NCI-H1048 (cell line): Measurements from ENCODE around the gene SIX2.

Source experiments
- DNase-seq: peaks from one replicate; lab custom pipeline; 2025; lab: John Stamatoyannopoulos, UW

SIX2 gene

DNA sequence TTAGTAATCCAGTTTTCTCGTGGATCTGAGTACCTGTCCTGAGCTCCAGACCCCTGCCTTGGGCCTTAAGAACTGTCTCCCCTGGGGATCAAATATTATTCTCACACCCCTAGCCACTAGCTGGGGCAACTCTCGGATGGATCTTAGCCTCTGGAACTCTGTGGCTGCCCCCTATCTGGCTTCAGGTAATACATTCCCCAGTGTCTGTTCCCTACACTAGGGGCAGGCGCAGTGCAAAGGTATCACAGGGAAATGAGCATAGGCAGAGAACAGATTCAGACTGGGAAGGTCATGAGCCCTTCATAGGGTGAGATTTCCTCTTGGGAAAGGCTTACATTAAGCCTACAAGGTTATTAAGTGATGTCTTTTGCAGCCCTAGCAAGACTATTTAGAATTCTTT lies 11.2 kb upstream of the SIX2 start:
- no peak for DNase-seq

DNA sequence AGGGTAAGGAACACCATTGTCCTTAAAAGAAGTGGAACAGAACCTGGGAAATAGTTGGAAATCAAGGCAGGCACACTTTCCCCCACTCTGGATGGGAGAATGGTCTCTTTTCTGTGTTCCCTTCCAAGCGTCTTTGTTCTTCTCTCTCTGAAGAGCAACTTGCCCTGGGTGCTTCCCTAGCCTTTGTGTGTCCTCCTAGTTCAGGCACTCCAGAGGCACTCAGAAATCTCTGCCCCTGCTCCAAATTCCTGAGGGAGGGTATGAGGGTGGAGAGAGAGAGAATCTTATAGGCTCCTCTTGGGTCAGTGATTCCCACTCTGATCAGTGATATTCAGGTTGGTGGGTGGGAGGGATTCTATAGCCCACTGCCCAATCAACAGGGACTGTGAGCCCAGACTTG lies 8.8 kb upstream of the SIX2 start:
- DNase-seq: no peak

DNA sequence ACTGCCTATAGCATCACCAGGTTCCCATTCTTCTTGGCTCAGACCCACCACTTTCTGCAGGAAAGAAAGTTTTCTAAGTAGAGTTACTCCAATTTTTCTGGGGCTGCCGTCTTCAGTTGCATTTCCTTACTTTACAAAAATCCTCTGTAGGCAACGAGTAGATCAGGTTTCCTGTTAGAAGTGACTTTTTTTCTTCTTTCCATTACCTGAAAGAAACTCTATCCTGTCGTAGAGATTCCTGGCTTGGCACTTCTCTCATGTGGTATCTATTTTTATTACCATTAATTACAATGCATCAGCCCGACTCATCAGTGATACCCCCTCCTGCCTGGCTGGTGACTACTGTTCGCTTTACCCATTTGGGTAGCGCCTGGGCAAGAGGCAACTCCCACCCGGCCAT lies 5.6 kb upstream of the SIX2 start:
- DNase-seq: no peak

DNA sequence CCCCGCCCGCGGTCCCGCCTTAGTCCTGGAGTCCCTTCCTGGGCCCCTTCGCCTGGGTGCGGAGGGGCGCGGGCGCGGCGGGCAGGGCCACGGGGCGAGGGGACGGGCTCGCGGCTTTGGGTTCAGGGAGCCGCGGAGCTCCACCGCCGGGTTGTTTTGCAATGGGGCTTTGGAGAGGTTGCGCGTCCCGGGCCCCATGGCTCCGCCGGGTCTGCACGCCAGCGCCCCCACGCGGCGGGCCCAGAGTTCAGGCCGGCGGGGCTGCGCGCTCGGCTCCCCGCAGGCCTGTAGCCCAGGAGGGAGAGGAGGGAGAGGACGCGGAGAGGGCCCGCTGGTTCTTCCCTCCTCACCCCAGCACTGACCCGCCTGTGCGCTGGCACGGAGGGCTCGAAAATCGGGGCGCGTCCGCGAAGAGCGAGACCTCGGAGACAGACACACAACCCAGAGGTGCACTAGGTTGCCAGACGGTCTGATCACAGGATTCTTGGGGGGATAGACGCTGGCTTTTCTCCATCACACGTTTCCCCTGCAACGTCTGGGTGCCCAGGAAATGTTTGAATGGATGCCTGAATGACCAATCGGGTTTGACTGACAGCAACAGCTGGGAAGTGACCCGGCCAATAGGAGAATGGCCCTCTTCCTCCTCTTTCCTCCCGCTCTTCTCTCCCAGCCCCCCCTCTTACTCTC lies 4.9 kb upstream of the SIX2 start:
- DNase-seq: peak; percentile 40

DNA sequence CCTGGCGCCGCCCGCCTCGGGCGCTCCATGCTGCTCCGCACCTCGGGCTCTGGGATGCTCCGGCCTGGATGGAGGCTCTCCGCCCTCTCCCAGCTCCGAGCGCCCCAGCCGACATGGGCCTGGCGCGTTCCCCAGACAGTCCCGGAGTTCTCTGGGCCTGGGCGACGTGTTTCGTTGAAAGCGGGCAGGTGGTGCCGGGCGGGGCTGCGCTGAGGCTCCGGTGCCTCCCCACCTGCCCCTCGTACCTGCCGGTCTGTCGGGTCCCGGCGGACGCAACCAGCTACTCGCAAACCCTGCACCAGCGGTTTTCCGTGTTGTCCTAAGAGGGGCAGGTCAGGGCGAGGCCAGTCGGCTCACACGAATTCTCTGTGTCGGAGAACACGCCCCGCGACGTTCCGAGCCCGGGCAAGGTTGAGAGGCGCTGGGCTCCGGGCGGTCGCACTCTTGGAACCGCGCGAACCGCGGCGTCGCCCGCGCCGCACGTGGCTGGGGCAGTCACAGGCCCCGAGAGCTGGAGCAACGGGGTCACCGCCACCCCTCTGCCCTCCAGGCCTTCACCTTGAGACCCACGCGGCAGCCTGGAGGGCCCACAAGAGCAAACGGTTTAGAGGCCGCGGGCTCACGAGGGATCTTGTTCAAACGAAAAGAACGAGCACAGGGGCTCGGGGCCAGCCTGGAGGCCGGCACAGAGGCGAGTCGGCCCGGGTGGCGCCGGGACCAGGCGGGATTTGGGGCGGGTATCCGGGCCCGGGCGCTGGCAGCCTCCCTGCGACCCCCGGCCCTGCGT lies 4.2 kb upstream of the SIX2 start:
- no peak for DNase-seq

DNA sequence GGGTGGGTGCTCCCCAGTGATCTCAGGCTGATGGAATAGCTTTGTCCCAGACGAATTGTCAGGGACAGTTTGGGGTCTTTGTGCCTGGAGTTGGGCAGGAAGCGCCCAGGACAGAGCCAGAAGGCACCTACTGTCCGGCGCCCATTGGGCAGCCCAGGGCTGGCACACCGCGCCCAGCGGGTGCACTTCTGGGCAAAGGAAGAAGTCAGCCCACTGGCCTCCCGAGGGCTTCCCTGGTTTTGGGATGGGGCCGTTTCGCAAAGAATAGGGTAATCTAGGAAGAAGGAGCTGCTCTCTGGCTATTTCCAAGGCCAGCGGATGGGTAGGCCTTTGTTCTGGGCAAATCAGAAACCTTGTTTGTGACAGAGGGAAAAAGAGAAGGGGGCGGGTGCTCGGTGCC lies 3.5 kb upstream of the SIX2 start:
- DNase-seq: no peak

GRCh38 chr2:45011621-45012602 lies 2.7 kb upstream of the SIX2 start:
- no peak for DNase-seq

DNA sequence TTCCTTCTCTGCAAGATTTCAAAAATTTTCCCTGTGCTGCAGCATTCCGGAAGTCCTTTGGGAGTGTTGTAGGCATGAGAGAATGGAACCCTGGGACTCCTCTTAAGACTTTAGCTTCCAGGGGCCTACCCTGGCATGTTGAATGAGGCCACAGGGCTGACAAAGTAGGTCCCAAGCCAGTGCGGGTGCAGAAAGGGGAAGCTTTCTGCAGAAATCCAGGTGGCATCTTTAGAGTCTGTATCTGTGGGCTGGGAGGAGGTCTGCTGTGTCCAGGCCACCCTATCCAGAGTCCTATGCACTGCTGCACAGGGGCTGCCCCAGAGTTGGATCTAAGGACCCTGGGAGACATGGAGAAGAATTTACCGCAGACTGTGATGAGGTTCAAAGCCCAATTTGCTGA lies 1.9 kb upstream of the SIX2 start:
- DNase-seq: no peak

DNA sequence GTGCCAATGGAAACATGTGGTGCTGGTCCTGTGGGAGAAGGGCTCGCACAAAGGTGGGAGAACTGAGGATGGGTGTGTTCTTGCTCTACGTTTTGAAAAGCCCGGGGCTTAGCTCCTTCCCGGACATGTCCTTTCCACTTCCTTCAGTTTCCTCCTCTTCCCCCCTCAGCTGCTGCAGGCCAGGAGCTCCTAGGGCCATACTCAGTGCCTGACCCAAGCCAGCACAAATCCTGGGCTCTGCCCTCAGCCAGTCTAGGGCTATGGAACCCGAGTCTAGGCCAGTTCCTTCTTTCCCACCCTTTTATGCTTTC lies 1.4 kb upstream of the SIX2 start:
- no peak for DNase-seq

GRCh38 chr2:45009928-45010701 lies 863 bp upstream of the SIX2 start:
- no peak for DNase-seq

DNA sequence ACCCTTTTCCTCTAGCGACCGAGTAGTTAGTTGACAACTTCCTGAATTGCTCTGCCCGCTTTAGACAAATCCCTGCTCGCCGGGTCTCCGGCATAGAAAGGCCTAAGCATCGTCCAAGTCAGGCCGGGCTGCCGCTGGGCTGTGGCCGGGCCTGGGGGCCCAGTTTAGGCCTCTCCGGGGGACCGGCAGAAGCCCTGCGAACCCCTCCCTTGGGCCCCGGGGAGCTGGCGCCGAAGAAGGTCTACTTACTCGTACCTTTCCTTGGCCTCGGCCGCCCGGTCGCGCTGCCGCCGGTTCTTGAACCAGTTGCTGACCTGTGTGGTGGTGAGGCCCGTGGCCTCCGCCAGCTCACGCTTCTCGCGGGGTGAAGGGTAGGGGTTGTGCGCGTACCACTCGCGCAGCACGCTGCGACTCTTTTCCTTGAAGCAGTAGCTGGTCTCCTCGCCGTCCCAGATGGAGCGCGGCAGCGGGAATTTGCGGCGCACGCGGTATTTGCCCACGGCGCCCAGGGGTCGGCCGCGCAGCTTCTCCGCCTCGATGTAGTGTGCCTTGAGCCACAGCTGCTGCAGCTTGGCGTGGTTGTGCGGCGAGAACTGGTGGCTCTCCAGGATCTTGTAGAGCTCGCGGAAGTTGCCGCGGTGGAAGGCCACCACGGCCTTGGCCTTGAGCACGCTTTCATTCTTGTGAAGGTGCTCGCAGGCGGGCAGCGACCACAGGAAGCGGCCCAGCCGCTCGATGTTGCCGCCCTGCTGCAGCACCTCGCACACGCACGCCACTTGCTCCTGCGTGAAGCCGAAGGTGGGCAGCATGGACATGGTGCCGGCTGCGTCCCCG lies 739 bp downstream of the SIX2 start:
- DNase-seq: peak; percentile 13

DNA sequence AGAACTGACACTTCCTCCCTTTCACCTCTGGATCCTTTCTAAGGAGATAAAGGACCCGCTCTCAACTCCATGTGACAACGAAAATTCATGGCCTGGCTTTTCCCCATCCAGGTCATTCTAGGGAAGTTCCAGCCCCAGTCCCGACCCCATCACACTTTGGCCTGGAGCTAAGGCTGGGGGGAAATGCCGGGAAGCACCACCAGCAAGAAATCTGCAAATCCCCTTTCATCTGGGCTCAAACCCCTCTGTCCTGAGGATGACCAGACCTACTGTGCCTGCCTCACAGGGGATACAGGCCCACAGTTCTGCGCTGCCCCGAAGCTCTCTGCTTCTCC lies 1.3 kb downstream of the SIX2 start:
- DNase-seq: no peak

DNA sequence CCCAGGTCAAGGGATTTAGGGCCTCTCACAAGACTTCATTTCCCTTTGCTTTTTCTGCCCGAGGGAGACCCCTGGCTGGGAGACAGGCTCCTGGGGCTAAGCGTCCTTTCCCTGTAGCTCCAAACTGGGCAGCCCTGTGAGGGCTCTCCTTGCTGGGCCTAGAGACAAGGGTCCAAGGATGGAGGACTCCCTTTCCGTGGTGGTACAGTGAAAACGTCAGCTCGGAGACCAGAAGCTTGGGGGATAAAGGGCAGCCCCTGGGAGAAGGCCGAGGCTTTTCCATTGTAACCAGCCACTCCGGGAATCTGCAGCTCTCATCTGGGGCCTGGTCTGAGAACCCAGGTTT lies 2.3 kb downstream of the SIX2 start:
- DNase-seq: no peak

DNA sequence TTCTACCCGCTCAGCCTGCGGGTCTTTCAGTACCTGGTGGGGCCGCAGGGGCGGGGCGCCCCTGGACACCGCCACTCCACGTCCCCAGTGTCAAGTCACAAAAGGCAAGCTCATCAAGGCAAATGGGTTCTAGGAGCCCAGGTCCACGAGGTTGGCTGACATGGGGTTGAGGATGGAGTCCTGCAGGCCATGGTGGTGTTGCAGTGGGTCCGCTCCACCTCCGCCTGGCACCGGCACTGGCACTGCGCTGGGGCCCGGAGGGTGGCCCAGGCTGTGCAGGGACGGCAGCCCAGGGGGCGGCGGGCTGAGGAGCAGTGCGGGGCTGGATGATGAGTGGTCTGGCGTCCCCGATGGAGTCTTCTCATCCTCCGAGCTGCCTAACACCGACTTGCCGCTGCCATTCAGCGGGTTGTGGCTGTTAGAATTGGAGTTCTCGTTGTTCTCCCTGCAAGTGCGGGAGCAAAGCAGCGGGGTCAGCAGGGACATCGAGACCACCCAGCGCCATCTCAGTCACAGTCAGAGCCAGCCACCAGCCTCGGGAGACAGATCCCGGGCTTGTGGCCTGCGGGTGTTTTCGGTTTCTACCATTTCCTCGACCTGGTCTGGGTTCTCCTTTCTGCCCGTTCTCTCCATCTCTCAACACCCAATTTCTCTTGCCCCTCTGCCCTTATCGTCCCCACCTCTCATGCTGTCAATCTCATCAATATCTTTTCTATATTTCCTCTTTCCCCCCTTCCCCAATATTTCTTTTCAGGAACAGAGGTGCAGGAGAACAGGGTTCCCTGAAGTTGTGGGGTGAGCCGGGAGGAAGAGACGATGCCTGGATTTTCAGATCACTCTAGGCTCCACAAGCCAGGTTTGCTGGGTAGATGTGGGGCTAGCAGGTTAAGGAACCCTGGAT lies 3.0 kb downstream of the SIX2 start:
- DNase-seq: no peak

GRCh38 chr2:45005261-45006002 lies 3.8 kb downstream of the SIX2 start:
- no peak for DNase-seq

GRCh38 chr2:45004562-45005191 lies 4.6 kb downstream of the SIX2 start:
- no peak for DNase-seq

GRCh38 chr2:45003579-45004551 lies 5.4 kb downstream of the SIX2 start:
- no peak for DNase-seq

- no peak for DNase-seq
Measured at GRCh38 chr2:45002686-45003085, 6.6 kb downstream of the SIX2 start.
